GM18867 (cell line): ENCODE measurements around the gene DCUN1D2.

Experiments
- ATAC-seq: cut with Tn5 transposase; IDR thresholded peaks from one replicate; pipeline ENCODE4 v1.9.1; 2021; ENCODE audit warnings: mild to moderate bottlenecking, moderate library complexity; ENCODE audit not compliant: unreplicated experiment

DCUN1D2 gene

GRCh38 chr13:113413178-113413897 is 77.2 kb downstream of the DCUN1D2 start:
- no peak for ATAC-seq

GRCh38 chr13:113412440-113412839 is 78.1 kb downstream of the DCUN1D2 start:
- ATAC-seq = no peak

GRCh38 chr13:113411216-113412023 is 79.1 kb downstream of the DCUN1D2 start:
- ATAC-seq = no peak

GRCh38 chr13:113410472-113411201 is 79.9 kb downstream of the DCUN1D2 start:
- no peak for ATAC-seq

- no peak for ATAC-seq
Observed at GRCh38 chr13:113408562-113408961, 81.9 kb downstream of the DCUN1D2 start.

GRCh38 chr13:113407531-113408393 is 82.7 kb downstream of the DCUN1D2 start:
- ATAC-seq = no peak

- ATAC-seq = no peak
Observed at GRCh38 chr13:113407103-113407530, 83.4 kb downstream of the DCUN1D2 start.

GRCh38 chr13:113406321-113407102 is 84.0 kb downstream of the DCUN1D2 start:
- no peak for ATAC-seq
